GM19438 (cell line): ENCODE measurements around the gene C7orf57.
"Not testable (repeated sequence)": the region's sequence is repeated elsewhere in the genome, so short reads cannot be mapped to it uniquely, and the experiment has no call there.

ENCODE experiments used
- ATAC-seq: cut with Tn5 transposase; IDR thresholded peaks from one replicate; pipeline ENCODE4 v1.9.1; 2021; ENCODE audit warnings: low read depth; ENCODE audit not compliant: unreplicated experiment

Gene C7orf57

GRCh38 chr7:48035301-48035966, at the start of gene C7orf57:
TSS of gene C7orf57 (plus strand) at chr7:48035543. CDS start at chr7:48036309, 766 bp downstream.
- peak; percentile 99 for ATAC-seq

- ATAC-seq: no peak
Observed at GRCh38 chr7:47988496-47989386, 46.6 kb upstream of the C7orf57 start.

- ATAC-seq: not testable (repeated sequence)
Observed at GRCh38 chr7:47989607-47990400, 45.5 kb upstream of the C7orf57 start.

- no peak for ATAC-seq
Observed at GRCh38 chr7:47990592-47990991, 44.8 kb upstream of the C7orf57 start.

- ATAC-seq: no peak
Observed at GRCh38 chr7:47991270-47991669, 44.1 kb upstream of the C7orf57 start.

- ATAC-seq: peak; percentile 99
Observed at GRCh38 chr7:47991741-47992311, 43.5 kb upstream of the C7orf57 start.

- ATAC-seq: no peak
Observed at GRCh38 chr7:47992446-47992845, 42.9 kb upstream of the C7orf57 start.

GRCh38 chr7:47999413-47999812, 35.9 kb upstream of the C7orf57 start:
- ATAC-seq: no peak

- not testable (repeated sequence) for ATAC-seq
Observed at GRCh38 chr7:48000164-48000563, 35.2 kb upstream of the C7orf57 start.

- ATAC-seq: no peak
Observed at GRCh38 chr7:48004032-48004431, 31.3 kb upstream of the C7orf57 start.

- peak; percentile 74 for ATAC-seq
Observed at GRCh38 chr7:48004638-48005037, 30.7 kb upstream of the C7orf57 start.

GRCh38 chr7:48006866-48007265, 28.5 kb upstream of the C7orf57 start:
- ATAC-seq: no peak

- ATAC-seq: no peak
Observed at GRCh38 chr7:48009257-48009656, 26.1 kb upstream of the C7orf57 start.

- no peak for ATAC-seq
Observed at GRCh38 chr7:48009954-48010353, 25.4 kb upstream of the C7orf57 start.

- no peak for ATAC-seq
Observed at GRCh38 chr7:48011323-48011722, 24.0 kb upstream of the C7orf57 start.

- ATAC-seq: no peak
Observed at GRCh38 chr7:48011951-48012350, 23.4 kb upstream of the C7orf57 start.

GRCh38 chr7:48016641-48017040, 18.7 kb upstream of the C7orf57 start:
- no peak for ATAC-seq

- no peak for ATAC-seq
Observed at GRCh38 chr7:48017674-48018073, 17.7 kb upstream of the C7orf57 start.

GRCh38 chr7:48025624-48026023, 9.7 kb upstream of the C7orf57 start:
- no peak for ATAC-seq

GRCh38 chr7:48028938-48029337, 6.4 kb upstream of the C7orf57 start, which contains the start of gene SUN3:
TSS of gene SUN3 (minus strand) at chr7:48029107. CDS start at chr7:48028938, 169 bp downstream.
- ATAC-seq: no peak
